HFFc6 (cell line): ENCODE results near the gene TMEM233. TPM values are rescaled to one million over a fixed set of nuclear protein-coding genes. Genes with fewer than 3 reads are reported as not detected.

Experiments used
- DNase-seq: peaks from one replicate; pipeline ENCODE4 v3.0.0-alpha.2; 2018
- H3K27ac Mint-ChIP-seq: 2 replicates; pipeline ENCODE4 v1.8.0; 2020; ENCODE audit warnings: mild to moderate bottlenecking, mixed read lengths
- H3K27me3 Mint-ChIP-seq: 2 replicates; pipeline ENCODE4 v1.8.0; 2021; ENCODE audit warnings: mild to moderate bottlenecking, moderate library complexity, mixed read lengths; ENCODE audit not compliant: insufficient read depth
- H3K36me3 Mint-ChIP-seq: 2 replicates; pipeline ENCODE4 v1.8.0; 2021; ENCODE audit warnings: low read depth, mixed read lengths
- H3K4me1 Mint-ChIP-seq: 2 replicates; pipeline ENCODE4 v1.8.0; 2020; ENCODE audit warnings: low read depth, mixed read lengths
- H3K4me3 Mint-ChIP-seq: 2 replicates; pipeline ENCODE4 v1.8.0; 2020; ENCODE audit warnings: mild to moderate bottlenecking, moderate library complexity, mixed read lengths
- H3K9me3 Mint-ChIP-seq: 2 replicates; pipeline ENCODE4 v1.8.0; 2020; ENCODE audit warnings: mild to moderate bottlenecking, mixed read lengths
- CTCF ChIP-seq: fragments of 200-600 bp; sonication (generic); IDR thresholded peaks from 2 replicates; pipeline ENCODE4 v1.5.0; 2021; ENCODE audit warnings: antibody characterized with exemption, mild to moderate bottlenecking
- total RNA-seq, 6 experiments: library from RNA; stranded (reverse); fragmentation: NEBNext Ultra II Directional; extraction: Animal tissue kit (Norgen Biotek cat#: 25700); gene quantifications; 2 replicates in 1 of 6; 3 replicates in 5 of 6; pipeline ENCODE4 v1.2.3, GENCODE V29; 2021

The TMEM233 gene
- total RNA-seq, 6 experiments from 2014 or later = not detected

- H3K4me1 Mint-ChIP-seq = no peaks in the 10 kb centered on the region
- H3K36me3 Mint-ChIP-seq = no peaks in the 10 kb centered on the region
- no peaks in the 10 kb centered on the region; the same call in 1 of the 2 replicates for H3K27me3 Mint-ChIP-seq
- no peak for DNase-seq
- no peak overlapping the region for H3K4me3 Mint-ChIP-seq
- H3K9me3 Mint-ChIP-seq = peaks cover 12% of the 10 kb centered on the region; the same call in 1 of the 2 replicates
- no peak for TF ChIP-seq CTCF
- no peak overlapping the region for H3K27ac Mint-ChIP-seq
These were observed 26.9 kb downstream of the TMEM233 start for GRCh38 chr12:119620490-119620889.

- no peaks in the 10 kb centered on the region for H3K36me3 Mint-ChIP-seq
- TF ChIP-seq CTCF = no peak
- no peak for DNase-seq
- H3K4me3 Mint-ChIP-seq = no peak overlapping the region
- no peak overlapping the region for H3K27ac Mint-ChIP-seq
- H3K27me3 Mint-ChIP-seq = no peaks in the 10 kb centered on the region; the same call in 1 of the 2 replicates
- H3K4me1 Mint-ChIP-seq = no peaks in the 10 kb centered on the region
- peaks cover 12% of the 10 kb centered on the region; the same call in 1 of the 2 replicates for H3K9me3 Mint-ChIP-seq
These were observed 28.3 kb downstream of the TMEM233 start for GRCh38 chr12:119621878-119622277.

- TF ChIP-seq CTCF = no peak
- no peaks in the 10 kb centered on the region for H3K36me3 Mint-ChIP-seq
- DNase-seq = no peak
- no peak overlapping the region for H3K27ac Mint-ChIP-seq
- H3K4me1 Mint-ChIP-seq = no peaks in the 10 kb centered on the region
- H3K9me3 Mint-ChIP-seq = no peaks in the 10 kb centered on the region
- no peak overlapping the region for H3K4me3 Mint-ChIP-seq
- no peaks in the 10 kb centered on the region; the same call in 1 of the 2 replicates for H3K27me3 Mint-ChIP-seq
These were observed 31.4 kb downstream of the TMEM233 start for GRCh38 chr12:119624966-119625365.

- Mint-ChIP-seq H3K4me3 (no peak overlapping the region), H3K36me3 (no peaks in the 10 kb centered on the region)
- no peak for TF ChIP-seq CTCF
These were observed 33.6 kb downstream of the TMEM233 start for GRCh38 chr12:119627019-119627643.

GRCh38 chr12:119627686-119628085 is 34.1 kb downstream of the TMEM233 start:
- Mint-ChIP-seq H3K36me3 (no peaks in the 10 kb centered on the region), H3K9me3 (no peaks in the 10 kb centered on the region), H3K27ac (no peak overlapping the region), H3K4me3 (no peak overlapping the region), H3K4me1 (no peaks in the 10 kb centered on the region), H3K27me3 (no peaks in the 10 kb centered on the region)
- no peak for TF ChIP-seq CTCF
- DNase-seq = no peak

More at GRCh38 chr12:119627019-119627643, 33.6 kb downstream of the TMEM233 start:
- Mint-ChIP-seq H3K27me3 (no peaks in the 10 kb centered on the region), H3K9me3 (no peaks in the 10 kb centered on the region), H3K4me1 (no peaks in the 10 kb centered on the region), H3K27ac (no peak overlapping the region)
- DNase-seq = no peak
